Keratinocyte (primary cell): ENCODE data around the gene MYO1D. TPM values are rescaled to one million over a fixed set of nuclear protein-coding genes. Genes with fewer than 3 reads are reported as not detected.

Experiments used
- DNase-seq: peaks from one replicate; pipeline ENCODE4 v3.0.0-alpha.2; 2011; ENCODE audit warnings: low read depth, missing footprints, low spot score
- FAIRE-seq: peaks from 2 replicates; lab custom pipeline; 2011; peaks lifted over from hg19 to GRCh38; lab: Jason Lieb, UNC
- H2AFZ ChIP-seq: 2 replicates; pipeline ENCODE4 v1.6.0; 2012; ENCODE audit warnings: low read length, control low read depth, inconsistent platforms; ENCODE audit not compliant: control insufficient read depth
- H3K27ac ChIP-seq: 2 replicates; pipeline ENCODE4 v1.5.1; 2011; ENCODE audit warnings: low read length; ENCODE audit not compliant: control insufficient read depth, insufficient read depth
- H3K27me3 ChIP-seq: 3 replicates; pipeline ENCODE4 v1.6.0; 2011; ENCODE audit warnings: low read length; ENCODE audit not compliant: control insufficient read depth, insufficient read depth; ENCODE audit errors: extremely low read depth
- H3K36me3 ChIP-seq, 2 experiments: 2 replicates in 1 of 2; 3 replicates in 1 of 2; pipeline ENCODE4 v1.5.1; 2011; ENCODE audit warnings: low read length in 2 of 2, mild to moderate bottlenecking in 1 of 2; ENCODE audit not compliant: control insufficient read depth in 2 of 2, insufficient read depth in 2 of 2; ENCODE audit errors: extremely low read depth in 1 of 2
- H3K4me1 ChIP-seq: 3 replicates; pipeline ENCODE4 v1.5.1; 2011; ENCODE audit warnings: low read length; ENCODE audit not compliant: control insufficient read depth, insufficient read depth; ENCODE audit errors: extremely low read depth
- H3K4me2 ChIP-seq: 3 replicates; pipeline ENCODE4 v1.6.0; 2011; ENCODE audit warnings: low read depth, low read length; ENCODE audit not compliant: control insufficient read depth, insufficient read depth; ENCODE audit errors: extremely low read depth
- H3K4me3 ChIP-seq, 3 experiments: fragments of 200-600 bp in 1 of 3; sonication (generic) in 1 of 3; 2 replicates in 2 of 3; 3 replicates in 1 of 3; pipeline ENCODE4 v1.5.1; 2011 to 2016; ENCODE audit warnings: low read length in 3 of 3, mild to moderate bottlenecking in 3 of 3, control low read depth in 2 of 3, inconsistent platforms in 1 of 3, low read depth in 1 of 3, mixed read lengths in 1 of 3, mixed run types in 1 of 3, moderate library complexity in 1 of 3; ENCODE audit not compliant: control insufficient read depth in 2 of 3, insufficient read depth in 2 of 3; ENCODE audit errors: extremely low read depth in 1 of 3
- H3K79me2 ChIP-seq: 2 replicates; pipeline ENCODE4 v1.6.0; 2012; ENCODE audit warnings: low read length; ENCODE audit not compliant: control insufficient read depth, insufficient read depth
- H3K9ac ChIP-seq: 3 replicates; pipeline ENCODE4 v1.6.0; 2011; ENCODE audit warnings: low read length; ENCODE audit not compliant: control insufficient read depth, insufficient read depth; ENCODE audit errors: extremely low read depth
- H3K9me1 ChIP-seq: 3 replicates; pipeline ENCODE4 v1.6.0; 2011; ENCODE audit warnings: low read length; ENCODE audit not compliant: control insufficient read depth, insufficient read depth; ENCODE audit errors: extremely low read depth
- H3K9me3 ChIP-seq: 2 replicates; pipeline ENCODE4 v1.5.1; 2012; ENCODE audit warnings: low read depth, low read length; ENCODE audit not compliant: control insufficient read depth
- H4K20me1 ChIP-seq: 3 replicates; pipeline ENCODE4 v1.6.0; 2011; ENCODE audit warnings: low read length; ENCODE audit not compliant: control insufficient read depth, insufficient read depth; ENCODE audit errors: extremely low read depth
- CTCF ChIP-seq, 3 experiments: IDR thresholded peaks in 1 of 3; conservative IDR thresholded peaks in 1 of 3; optimal IDR thresholded peaks in 1 of 3; 2 replicates in 2 of 3; 3 replicates in 1 of 3; pipeline versions ENCODE3 to v1.5.1; 2011; ENCODE audit warnings: low read length in 3 of 3, mild to moderate bottlenecking in 3 of 3, moderate library complexity in 2 of 3, control low read depth in 1 of 3, inconsistent platforms in 1 of 3; ENCODE audit not compliant: insufficient read depth in 2 of 3; ENCODE audit errors: extremely low read depth in 1 of 3
- EZH2 ChIP-seq: IDR thresholded peaks from one replicate; pipeline ENCODE4 v1.6.1; 2012; ENCODE audit warnings: inconsistent platforms, mild to moderate bottlenecking, low read length, moderate library complexity
- dilution Hi-C: fragments of 300-500 bp; cut with MboI; formaldehyde crosslinking; loops from one replicate; pipeline ENCODE4 v1.7.0; 2020; ENCODE audit warnings: low sequenced_read_pairs; ENCODE audit not compliant: extremely low pct_ligation_motif_present
- polyA plus RNA-seq, 5 experiments: library from polyadenylated mRNA; depleted of rRNA in 3 of 5; stranded (reverse) in 3 of 5; stranded (forward) in 1 of 5; unstranded in 1 of 5; fragments of >200 nt; gene quantifications; 1 replicate in 1 of 5; 2 replicates in 3 of 5; 3 replicates in 1 of 5; pipeline versions ENCODE4 v1.2.1 to v1.2.3, GENCODE V29; 2011 to 2012; ENCODE audit warnings: missing spikeins in 2 of 5, low read depth in 1 of 5, low replicate concordance in 1 of 5

Gene MYO1D
- polyA plus RNA-seq, 1 donor (not counting 4 experiments of a cell fraction or from before 2014, with no cell fraction given): 33.7 TPM

- H3K4me1 ChIP-seq: peaks cover 6% of the 10 kb centered on the region
- no peak overlapping the region for H3K27ac ChIP-seq
- FAIRE-seq (no peak), DNase-seq (no peak)
- no peaks in the 10 kb centered on the region for H3K79me2 ChIP-seq
- H3K4me3 ChIP-seq: no peak overlapping the region
- H3K9me3 ChIP-seq: no peaks in the 10 kb centered on the region
- H3K36me3 ChIP-seq: no peaks in the 10 kb centered on the region
- dilution Hi-C loops: loop anchor here (25.0 kb wide), 1 partner anchor 120 kb away; no protein-coding TSS in a partner anchor
- no peak overlapping the region for H3K4me2 ChIP-seq
- no peak overlapping the region for H2AFZ ChIP-seq
- TF ChIP-seq EZH2: no peak
- no peak for TF ChIP-seq CTCF (optimal IDR thresholded peaks at IDR 0.05 in 1 of 3, IDR thresholded peaks at IDR 0.05 in 1 of 3, conservative IDR thresholded peaks at IDR 0.05 in 1 of 3; ENCODE audit: extremely low read depth in 1 of 3, insufficient read depth in 2 of 3, low read length in 3 of 3)
- H3K9ac ChIP-seq: no peak overlapping the region
- H3K27me3 ChIP-seq: no peaks in the 10 kb centered on the region
- H4K20me1 ChIP-seq: no peaks in the 10 kb centered on the region
- H3K9me1 ChIP-seq: no peaks in the 10 kb centered on the region
Observed at GRCh38 chr17:32792207-32792606, 84.7 kb downstream of the MYO1D start.

- no peak for FAIRE-seq
Observed at GRCh38 chr17:32786169-32786568, 90.8 kb downstream of the MYO1D start.

More at GRCh38 chr17:32786169-32786568, 90.8 kb downstream of the MYO1D start:
- Histone ChIP-seq H3K4me2 (no peak overlapping the region), H3K9me3 (no peaks in the 10 kb centered on the region), H3K79me2 (no peaks in the 10 kb centered on the region), H3K4me3 (no peak overlapping the region), H4K20me1 (no peaks in the 10 kb centered on the region), H3K9ac (no peak overlapping the region), H3K27ac (no peak overlapping the region), H3K9me1 (no peaks in the 10 kb centered on the region), H3K27me3 (no peaks in the 10 kb centered on the region), H3K36me3 (no peaks in the 10 kb centered on the region), H2AFZ (no peak overlapping the region), H3K4me1 (no peaks in the 10 kb centered on the region)
- no peak for DNase-seq
- dilution Hi-C loops: loop anchor here (25.0 kb wide), 1 partner anchor 126 kb away; no protein-coding TSS in a partner anchor
- no peak for TF ChIP-seq EZH2
- TF ChIP-seq CTCF (optimal IDR thresholded peaks at IDR 0.05 in 1 of 3, IDR thresholded peaks at IDR 0.05 in 1 of 3, conservative IDR thresholded peaks at IDR 0.05 in 1 of 3; ENCODE audit: extremely low read depth in 1 of 3, insufficient read depth in 2 of 3, low read length in 3 of 3): no peak
